ENCODE data around the gene EMP1.

The EMP1 gene

DNA sequence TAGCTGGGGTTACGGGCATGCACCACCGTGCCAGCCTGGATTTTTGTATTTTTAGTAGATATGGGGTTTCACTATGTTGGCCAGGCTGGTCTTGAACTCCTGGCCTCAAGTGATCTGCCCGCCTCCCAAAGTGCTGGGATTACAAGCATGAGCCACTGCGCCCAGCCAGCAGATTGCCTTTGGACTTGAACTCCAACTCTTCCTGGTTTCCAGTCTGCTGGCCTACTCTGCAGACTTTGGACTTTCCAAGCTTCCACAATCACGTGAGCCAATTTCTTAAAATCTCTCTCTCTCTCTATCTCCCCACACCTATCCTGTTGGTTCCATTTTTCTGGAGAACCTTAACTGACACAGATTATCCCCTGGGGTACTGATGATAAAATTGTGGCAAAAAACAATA lies 55.0 kb downstream of the EMP1 start:
- TF ChIP-seq, protein P1, sequence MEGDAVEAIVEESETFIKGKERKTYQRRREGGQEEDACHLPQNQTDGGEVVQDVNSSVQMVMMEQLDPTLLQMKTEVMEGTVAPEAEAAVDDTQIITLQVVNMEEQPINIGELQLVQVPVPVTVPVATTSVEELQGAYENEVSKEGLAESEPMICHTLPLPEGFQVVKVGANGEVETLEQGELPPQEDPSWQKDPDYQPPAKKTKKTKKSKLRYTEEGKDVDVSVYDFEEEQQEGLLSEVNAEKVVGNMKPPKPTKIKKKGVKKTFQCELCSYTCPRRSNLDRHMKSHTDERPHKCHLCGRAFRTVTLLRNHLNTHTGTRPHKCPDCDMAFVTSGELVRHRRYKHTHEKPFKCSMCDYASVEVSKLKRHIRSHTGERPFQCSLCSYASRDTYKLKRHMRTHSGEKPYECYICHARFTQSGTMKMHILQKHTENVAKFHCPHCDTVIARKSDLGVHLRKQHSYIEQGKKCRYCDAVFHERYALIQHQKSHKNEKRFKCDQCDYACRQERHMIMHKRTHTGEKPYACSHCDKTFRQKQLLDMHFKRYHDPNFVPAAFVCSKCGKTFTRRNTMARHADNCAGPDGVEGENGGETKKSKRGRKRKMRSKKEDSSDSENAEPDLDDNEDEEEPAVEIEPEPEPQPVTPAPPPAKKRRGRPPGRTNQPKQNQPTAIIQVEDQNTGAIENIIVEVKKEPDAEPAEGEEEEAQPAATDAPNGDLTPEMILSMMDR (IDR thresholded peaks at IDR 0.05; ENCODE audit: low read depth, low read length): no peak
- no peak overlapping the region for H3K4me3 ChIP-seq (ENCODE audit: low read depth, low read length)

DNA sequence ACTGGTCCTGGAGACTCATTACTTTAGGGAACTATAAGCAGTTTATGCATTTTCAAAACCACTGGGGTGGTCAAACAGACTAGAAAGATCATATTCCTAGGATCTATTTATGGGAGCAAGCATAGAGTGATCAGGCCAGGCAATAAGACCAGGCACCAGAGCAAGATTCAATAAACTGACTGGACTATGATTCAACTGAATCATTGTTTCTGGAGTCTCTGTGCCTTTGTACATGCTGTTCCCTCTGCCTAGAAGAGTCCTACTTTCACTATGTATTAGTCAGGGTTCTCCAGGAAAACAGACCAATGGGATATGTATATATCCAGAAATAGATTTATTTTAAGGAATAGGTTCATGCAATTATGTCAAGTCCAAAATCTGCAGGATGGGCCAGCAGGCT lies 55.5 kb downstream of the EMP1 start:
- TF ChIP-seq, protein P1 (IDR thresholded peaks at IDR 0.05; ENCODE audit: low read depth, low read length): no peak
- no peak overlapping the region for H3K4me3 ChIP-seq (ENCODE audit: low read depth, low read length)

DNA sequence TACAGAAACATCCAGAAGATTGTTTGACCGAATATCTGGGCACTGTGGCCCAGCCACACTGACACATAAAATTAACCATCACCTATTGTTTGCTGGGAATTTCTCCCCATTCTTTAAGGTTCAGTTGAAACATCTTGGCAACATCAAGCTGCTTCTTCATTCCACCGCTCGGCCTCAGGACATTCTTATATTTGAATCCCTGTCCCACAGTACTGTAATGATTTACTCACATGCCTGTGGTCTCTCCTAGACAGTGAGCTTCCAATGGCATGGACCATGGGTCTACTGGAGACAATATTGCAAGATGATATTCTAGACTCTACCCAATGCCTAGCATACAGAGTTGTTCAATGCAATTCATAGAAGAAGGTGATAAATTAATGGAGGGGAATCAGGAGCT lies 56.1 kb downstream of the EMP1 start:
- no peak overlapping the region for H3K4me3 ChIP-seq (ENCODE audit: low read depth, low read length)
- TF ChIP-seq, protein P1 (IDR thresholded peaks at IDR 0.05; ENCODE audit: low read depth, low read length): no peak

DNA sequence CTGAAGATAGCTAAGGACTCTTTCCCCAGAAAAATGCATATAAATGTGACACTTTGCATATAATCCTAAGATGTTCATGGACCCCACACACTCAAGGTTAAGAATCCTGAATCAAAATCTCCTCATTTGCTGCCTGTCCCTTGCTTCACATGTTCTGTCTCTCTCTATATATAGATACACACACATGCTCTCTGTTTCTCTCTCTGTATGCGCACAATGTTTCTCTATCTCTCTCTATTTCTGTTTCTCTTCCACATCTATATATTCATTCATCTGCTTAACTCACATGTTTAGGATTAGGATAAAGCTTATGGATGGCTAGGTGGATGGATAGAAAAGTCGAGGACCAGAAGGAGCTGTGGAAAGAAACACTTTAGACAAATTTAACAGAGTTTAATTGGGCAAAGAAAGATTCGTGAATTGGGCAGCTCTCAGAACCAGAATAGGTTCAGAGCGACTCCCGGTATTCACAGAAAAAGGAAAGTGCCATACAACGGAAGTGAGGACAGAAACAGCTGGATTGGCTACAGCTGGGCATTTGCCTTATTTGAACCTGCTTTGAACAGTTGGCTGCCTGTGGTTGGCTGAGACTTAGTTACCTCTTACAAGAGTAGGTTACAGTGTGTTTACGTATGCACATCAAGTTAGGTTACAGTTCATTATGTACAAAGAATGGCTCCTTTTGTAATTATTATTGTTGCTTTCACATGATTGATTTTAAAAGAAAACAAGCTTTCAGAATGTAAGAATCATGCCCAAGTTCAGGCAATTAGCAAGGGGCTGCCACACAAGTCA lies 57.6 kb downstream of the EMP1 start:
- no peak overlapping the region for H3K4me3 ChIP-seq (ENCODE audit: low read depth, low read length)
- TF ChIP-seq, protein P1 (IDR thresholded peaks at IDR 0.05; ENCODE audit: low read depth, low read length): no peak

DNA sequence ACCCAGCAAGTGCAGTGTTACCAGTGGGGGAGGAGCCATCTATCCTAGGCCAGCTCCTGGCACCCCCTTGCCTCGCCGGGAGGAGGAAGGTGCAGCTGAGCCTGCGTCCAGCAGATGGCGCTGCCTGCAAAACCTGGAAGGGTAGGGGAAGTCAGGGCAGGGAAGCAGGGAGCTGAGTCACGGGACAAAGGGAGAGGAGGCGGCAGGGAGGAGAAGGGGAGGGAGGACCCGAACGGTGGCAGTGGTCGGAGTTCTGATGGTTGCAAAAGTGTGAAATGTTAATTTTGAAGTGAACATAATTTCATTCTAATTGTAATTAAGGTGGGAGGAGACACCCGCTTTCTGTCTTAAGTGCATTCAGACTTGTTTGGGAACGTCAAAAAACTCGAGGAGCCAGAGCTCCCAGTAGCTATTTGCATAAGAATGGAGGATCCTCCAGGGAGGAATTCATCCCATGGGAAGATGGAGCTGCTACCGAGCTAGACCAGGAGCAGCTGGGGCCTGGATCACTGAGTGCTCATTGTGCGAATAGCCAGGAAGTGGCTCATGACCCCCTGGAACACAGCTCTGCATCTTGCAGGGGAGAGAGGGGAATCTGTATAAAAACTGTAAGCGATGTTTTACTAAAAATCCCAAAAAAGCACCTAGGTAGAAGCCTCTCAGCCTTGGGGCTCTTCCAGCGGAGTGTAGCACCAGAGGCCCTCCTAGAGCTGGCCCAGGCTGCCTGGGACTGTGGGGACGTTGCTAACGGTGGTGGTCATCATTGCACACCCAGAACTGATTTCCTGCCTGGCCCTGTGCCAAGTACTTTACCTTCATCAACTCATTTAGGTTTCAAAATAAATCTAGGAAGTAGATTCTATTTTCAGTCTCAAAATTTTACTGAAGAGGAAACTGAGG lies 59.5 kb downstream of the EMP1 start:
- TF ChIP-seq, protein P1 (IDR thresholded peaks at IDR 0.05; ENCODE audit: low read depth, low read length): peak; percentile 98
- H3K4me3 ChIP-seq (ENCODE audit: low read depth, low read length): peak overlapping the region; percentile 39

DNA sequence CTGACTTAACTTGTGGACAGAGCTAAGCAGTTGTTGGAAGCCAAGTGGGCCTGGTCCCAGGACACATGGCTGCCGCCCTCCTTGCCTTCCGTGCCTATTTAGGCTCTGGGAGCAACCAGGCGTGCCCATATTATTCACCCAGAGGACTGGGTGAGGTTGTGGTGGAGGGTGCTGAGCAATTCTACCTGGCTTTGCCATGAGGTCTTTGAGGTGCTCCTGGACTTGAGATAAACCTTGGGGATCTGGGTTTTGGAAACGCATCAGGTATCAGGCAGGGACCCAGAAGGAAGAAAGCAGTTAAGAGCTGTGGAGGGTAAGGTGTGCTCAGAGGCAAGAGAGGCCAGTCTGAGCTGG lies 60.1 kb downstream of the EMP1 start:
- no peak overlapping the region for H3K4me3 ChIP-seq (ENCODE audit: low read depth, low read length)
- TF ChIP-seq, protein P1 (IDR thresholded peaks at IDR 0.05; ENCODE audit: low read depth, low read length): no peak

DNA sequence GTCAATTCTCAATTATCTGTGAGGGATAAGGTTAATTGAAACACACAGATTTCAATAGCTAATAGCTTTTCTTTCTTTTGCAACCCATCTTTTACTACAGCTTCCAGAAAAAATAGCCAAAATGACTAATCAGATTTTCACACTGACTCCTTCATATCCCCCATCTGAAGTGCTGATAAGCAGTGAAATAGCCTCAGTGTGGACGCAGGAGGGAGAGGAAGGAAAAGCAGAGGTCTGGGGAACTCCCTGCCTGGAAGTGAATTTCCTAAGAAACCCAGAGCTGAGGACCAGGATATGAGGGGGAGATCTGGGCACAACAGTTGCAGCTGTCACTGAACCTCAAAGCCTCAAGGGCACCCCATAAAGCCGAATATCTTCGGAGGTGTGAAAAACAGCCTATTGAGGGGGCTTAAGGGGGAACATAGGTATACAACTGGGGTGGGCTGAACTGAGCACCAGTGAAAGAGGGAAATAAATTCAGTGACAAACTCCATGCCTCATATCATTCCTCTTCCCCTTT lies 60.9 kb downstream of the EMP1 start:
- H3K4me3 ChIP-seq (ENCODE audit: low read depth, low read length): no peak overlapping the region
- TF ChIP-seq, protein P1 (IDR thresholded peaks at IDR 0.05; ENCODE audit: low read depth, low read length): no peak

Data from WI38 (cell line).